HEK293 (cell line): ENCODE results near the gene GTF2IRD1.

Source experiments
- CTCF ChIA-PET: fragments of 350-600 bp; formaldehyde crosslinking; extraction: SDS; loops from one replicate; lab custom pipeline; 2021; ENCODE audit warnings: antibody characterized with exemption; lab: Yijun Ruan, JAX
- POLR2A ChIA-PET: fragments of 300-600 bp; formaldehyde crosslinking; extraction: SDS; loops from one replicate; lab custom pipeline; 2020; ENCODE audit warnings: antibody characterized with exemption, inconsistent platforms; lab: Yijun Ruan, JAX
- H3K27ac ChIP-seq: fragments of 200-500 bp; sonication (Bioruptor generic); 2 replicates; pipeline ENCODE4 v1.5.1; 2014; ENCODE audit warnings: low read depth, low read length, control low read depth, inconsistent platforms; ENCODE audit errors: extremely low read depth
- H3K36me3 ChIP-seq, 2 experiments: fragments of 200-500 bp in 1 of 2; sonication (Bioruptor generic) in 1 of 2; 1 replicate in 1 of 2; 2 replicates in 1 of 2; pipeline ENCODE4 v1.5.1; 2014 to 2017; ENCODE audit warnings: inconsistent platforms in 2 of 2, low read length in 2 of 2; ENCODE audit not compliant: control insufficient read depth in 2 of 2, insufficient read depth in 1 of 2
- H3K4me1 ChIP-seq: fragments of 200-500 bp; sonication (Bioruptor generic); 2 replicates; pipeline ENCODE4 v1.5.1; 2014; ENCODE audit warnings: mild to moderate bottlenecking, low read length, inconsistent platforms; ENCODE audit not compliant: control insufficient read depth, insufficient read depth
- H3K4me3 ChIP-seq: 2 replicates; pipeline ENCODE4 v1.5.1; 2011; ENCODE audit warnings: low read depth, mild to moderate bottlenecking, control low read depth, low read length, moderate library complexity
- H3K9me3 ChIP-seq: fragments of 200-500 bp; sonication (Bioruptor generic); 2 replicates; pipeline ENCODE4 v1.5.1; 2014; ENCODE audit warnings: low read depth, low read length, inconsistent platforms; ENCODE audit not compliant: control insufficient read depth, insufficient read depth
- ATF2 ChIP-seq: fragments of 450-650 bp; formaldehyde crosslinking; IDR thresholded peaks from 2 replicates; pipeline ENCODE4 v1.5.1; 2016; ENCODE audit warnings: missing biosample characterization, missing genetic modification characterization, low read depth
- GLI2 ChIP-seq: fragments of 450-650 bp; formaldehyde crosslinking; IDR thresholded peaks from 2 replicates; pipeline ENCODE4; 2017; ENCODE audit warnings: missing biosample characterization, missing genetic modification characterization, low read depth, borderline replicate concordance
- HOXD13 ChIP-seq: sonication (generic); formaldehyde crosslinking; IDR thresholded peaks from 2 replicates; pipeline ENCODE4 v1.8.0; 2022; ENCODE audit warnings: missing genetic modification reagents, borderline replicate concordance
- KLF9 ChIP-seq: fragments of 450-650 bp; formaldehyde crosslinking; IDR thresholded peaks from 2 replicates; pipeline ENCODE4 v1.5.1; 2016; ENCODE audit warnings: missing biosample characterization, missing genetic modification characterization, low read depth
- MZF1 ChIP-seq: fragments of 450-650 bp; formaldehyde crosslinking; IDR thresholded peaks from 2 replicates; pipeline ENCODE4 v1.5.1; 2017; ENCODE audit warnings: missing biosample characterization, missing genetic modification characterization, borderline replicate concordance
- REPIN1 ChIP-seq: fragments of 450-650 bp; formaldehyde crosslinking; IDR thresholded peaks from 2 replicates; pipeline ENCODE4 v1.5.1; 2017; ENCODE audit warnings: missing biosample characterization, missing genetic modification characterization, low read depth
- REST ChIP-seq: fragments of 450-650 bp; formaldehyde crosslinking; IDR thresholded peaks from 2 replicates; pipeline ENCODE4 v1.5.1; 2016; ENCODE audit warnings: missing biosample characterization, missing genetic modification characterization
- ZBTB1 ChIP-seq: fragments of 450-650 bp; formaldehyde crosslinking; IDR thresholded peaks from 2 replicates; pipeline ENCODE4 v1.5.1; 2016; ENCODE audit warnings: missing biosample characterization, missing genetic modification characterization
- ZFP37 ChIP-seq: fragments of 450-650 bp; formaldehyde crosslinking; IDR thresholded peaks from 2 replicates; pipeline ENCODE4 v1.5.1; 2016; ENCODE audit warnings: missing biosample characterization, missing genetic modification characterization
- ZIC2 ChIP-seq: fragments of 450-650 bp; formaldehyde crosslinking; IDR thresholded peaks from 2 replicates; pipeline ENCODE4 v1.5.1; 2016; ENCODE audit warnings: missing biosample characterization, missing genetic modification characterization
- ZNF18 ChIP-seq: fragments of 450-650 bp; formaldehyde crosslinking; IDR thresholded peaks from 2 replicates; pipeline ENCODE4 v1.5.1; 2016; ENCODE audit warnings: missing biosample characterization, missing genetic modification characterization
- ZNF335 ChIP-seq: fragments of 450-650 bp; formaldehyde crosslinking; conservative IDR thresholded peaks from 2 replicates; pipeline ENCODE4 v1.5.1; 2016; ENCODE audit warnings: missing biosample characterization, missing genetic modification characterization
- ZNF449 ChIP-seq: fragments of 450-650 bp; formaldehyde crosslinking; IDR thresholded peaks from 2 replicates; pipeline ENCODE4 v1.5.1; 2017; ENCODE audit warnings: missing biosample characterization, mild to moderate bottlenecking, missing genetic modification characterization, moderate library complexity
- ZNF518A ChIP-seq: fragments of 450-650 bp; formaldehyde crosslinking; conservative IDR thresholded peaks from 2 replicates; pipeline ENCODE4 v1.5.1; 2016; ENCODE audit warnings: low read depth, missing biosample characterization, missing genetic modification characterization
- ZNF548 ChIP-seq: fragments of 450-650 bp; formaldehyde crosslinking; IDR thresholded peaks from 2 replicates; pipeline ENCODE4 v1.5.1; 2016; ENCODE audit warnings: missing biosample characterization, missing genetic modification characterization
- ZNF664 ChIP-seq: fragments of 450-650 bp; formaldehyde crosslinking; IDR thresholded peaks from 2 replicates; pipeline ENCODE4 v1.5.1; 2016; ENCODE audit warnings: missing biosample characterization, missing genetic modification characterization
- ZNF707 ChIP-seq: fragments of 450-650 bp; formaldehyde crosslinking; IDR thresholded peaks from 2 replicates; pipeline ENCODE4 v1.5.1; 2016; ENCODE audit warnings: missing biosample characterization, missing genetic modification characterization

The GTF2IRD1 gene

GRCh38 chr7:74627661-74628411 lies 174.1 kb downstream of the GTF2IRD1 start (continued):
- TF ChIP-seq ZNF518A (tag by site-specific recombination), result no peak
- no peak for TF ChIP-seq ZBTB1 (tag by site-specific recombination)
- TF ChIP-seq ZNF664 (tag by site-specific recombination), result no peak
- TF ChIP-seq KLF9, result no peak

- CTCF ChIA-PET, result interaction anchor here (0.7 kb wide), 1 partner anchor 216 kb away, joined by 3 read pairs; no protein-coding TSS in a partner anchor
- Histone ChIP-seq H3K4me1 (peaks cover 3% of the 10 kb centered on the region), H3K9me3 (no peaks in the 10 kb centered on the region), H3K36me3 (no peaks in the 10 kb centered on the region), H3K4me3 (no peak overlapping the region), H3K27ac (no peak overlapping the region)
- no peak for TF ChIP-seq ZNF449 (tag by site-specific recombination)
- TF ChIP-seq GLI2 (tag by site-specific recombination), result no peak
- TF ChIP-seq ZIC2, result no peak
- no peak for TF ChIP-seq ZFP37 (tag by site-specific recombination)
- 0 out of 2 replicates have a peak, but pooled peaks have one; percentile 37 for TF ChIP-seq ZNF18 (tag by site-specific recombination)
- no peak for TF ChIP-seq HOXD13
- no peak for TF ChIP-seq ZNF548
- no peak for TF ChIP-seq ZNF335
- TF ChIP-seq ATF2 (tag by site-specific recombination), result no peak
- POLR2A ChIA-PET, result no interaction called here
These were observed 178.8 kb downstream of the GTF2IRD1 start for GRCh38 chr7:74632505-74632904.

- Histone ChIP-seq H3K4me1 (peaks cover 3% of the 10 kb centered on the region), H3K4me3 (no peak overlapping the region), H3K9me3 (no peaks in the 10 kb centered on the region), H3K27ac (no peak overlapping the region), H3K36me3 (no peaks in the 10 kb centered on the region)
- ChIA-PET POLR2A (no interaction called here), CTCF (no interaction called here)
- TF ChIP-seq ZNF18 (tag by site-specific recombination) (no peak), MZF1 (tag by site-specific recombination) (no peak), REST (tag by site-specific recombination) (no peak), ZNF707 (tag by site-specific recombination) (no peak), REPIN1 (tag by site-specific recombination) (no peak)
These were observed 179.8 kb downstream of the GTF2IRD1 start for GRCh38 chr7:74633451-74633921.
